ENCODE results near the gene ACOXL.

Gene ACOXL

GRCh38 chr2:110980339-110981062, 248.1 kb downstream of the ACOXL start:
- DNase-seq: no peak

- no peak for DNase-seq
These were observed 250.8 kb downstream of the ACOXL start for GRCh38 chr2:110983133-110983532.

DNA sequence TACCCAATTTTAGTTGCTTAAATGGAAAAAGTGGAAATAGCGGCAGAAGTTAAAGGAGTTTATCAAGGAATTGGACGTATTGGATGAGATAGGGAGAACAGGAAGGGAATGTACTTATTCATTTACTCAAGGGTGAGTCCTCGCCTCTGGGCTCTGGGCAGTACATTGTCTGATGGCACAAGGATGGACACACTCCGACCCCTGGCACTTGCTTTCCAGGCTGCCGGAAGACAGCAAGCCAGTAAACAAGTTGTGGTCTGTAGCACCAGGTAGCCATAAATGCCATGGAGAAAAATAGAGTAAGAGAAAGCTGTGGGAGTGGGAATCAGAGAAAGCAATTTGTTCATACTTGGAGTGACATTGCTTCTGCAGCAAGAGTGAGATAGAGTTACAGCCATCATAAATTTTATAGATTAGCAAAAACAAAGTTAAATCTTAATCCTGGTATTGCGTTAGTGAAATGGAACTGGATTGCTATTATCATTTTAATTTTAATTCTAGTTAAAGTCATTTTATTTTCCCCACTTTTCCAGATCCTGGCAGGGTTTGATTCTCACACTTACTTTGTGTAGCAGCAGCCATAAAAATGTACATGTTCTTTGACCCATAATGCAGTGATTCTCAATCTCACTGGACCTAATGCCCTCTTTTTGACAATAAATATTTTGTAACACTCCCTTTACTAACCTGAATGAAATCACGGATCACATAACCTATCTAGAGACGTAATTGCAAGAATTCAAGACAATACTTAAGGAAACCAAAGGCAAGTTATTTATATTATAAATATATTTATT, 252.5 kb downstream of the ACOXL start:
- no peak for DNase-seq

DNA sequence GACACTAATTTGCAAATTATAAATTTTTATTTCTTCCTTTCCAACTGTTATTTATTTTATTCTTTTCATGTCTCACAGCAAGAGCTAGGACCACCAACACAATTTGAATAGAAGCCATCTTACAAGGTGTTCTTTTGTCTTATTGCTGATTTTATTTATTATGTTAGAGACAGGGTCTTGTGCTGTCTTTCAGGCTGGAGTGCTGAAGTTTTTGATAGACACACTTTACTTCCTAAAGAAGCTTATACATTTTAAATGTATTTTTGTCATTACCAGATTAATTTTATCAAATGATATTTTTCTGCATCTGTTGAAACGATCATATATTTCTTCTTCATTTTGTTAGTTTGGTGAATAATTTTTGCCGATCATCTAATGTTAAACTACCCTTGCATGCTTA, 258.1 kb downstream of the ACOXL start:
- no peak for DNase-seq

DNA sequence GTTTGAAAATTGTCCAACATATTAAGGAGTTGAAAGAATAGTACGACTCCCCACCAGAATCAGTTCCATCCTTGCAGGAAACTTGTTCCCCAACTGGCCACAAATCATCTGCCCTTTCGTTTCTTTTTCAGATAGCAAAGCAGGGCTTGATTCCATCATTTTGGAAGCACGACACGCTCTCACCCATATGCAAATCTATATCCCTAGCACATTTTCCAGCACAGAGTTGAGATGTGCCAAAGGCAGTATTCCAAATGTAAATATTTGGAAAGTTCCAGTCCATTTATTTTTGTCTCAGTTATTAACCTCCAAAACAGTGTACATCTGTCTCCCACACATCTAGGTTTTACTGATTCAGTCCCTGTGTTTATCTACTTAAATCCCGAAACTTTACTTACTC, 259.5 kb downstream of the ACOXL start:
- no peak for DNase-seq

DNA sequence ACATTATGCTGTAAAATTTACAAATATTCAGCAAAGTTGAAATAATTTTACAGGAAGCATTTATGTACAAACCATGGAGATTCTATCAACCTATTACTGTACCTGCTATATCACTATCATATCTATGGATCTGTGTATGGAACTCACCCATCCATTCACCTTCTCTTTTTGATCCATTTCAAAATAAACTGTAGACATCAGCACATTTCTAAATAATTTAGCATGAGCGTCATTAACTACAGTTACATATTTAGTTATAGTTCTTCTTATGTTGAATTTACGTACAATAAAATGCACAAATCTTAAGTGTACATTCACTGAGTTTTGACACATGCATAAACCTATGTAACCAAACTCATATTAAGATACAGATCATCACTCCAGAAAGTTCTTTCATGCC, 260.5 kb downstream of the ACOXL start:
- DNase-seq: no peak

GRCh38 chr2:110993557-110994231, 261.3 kb downstream of the ACOXL start:
- DNase-seq: no peak

DNA sequence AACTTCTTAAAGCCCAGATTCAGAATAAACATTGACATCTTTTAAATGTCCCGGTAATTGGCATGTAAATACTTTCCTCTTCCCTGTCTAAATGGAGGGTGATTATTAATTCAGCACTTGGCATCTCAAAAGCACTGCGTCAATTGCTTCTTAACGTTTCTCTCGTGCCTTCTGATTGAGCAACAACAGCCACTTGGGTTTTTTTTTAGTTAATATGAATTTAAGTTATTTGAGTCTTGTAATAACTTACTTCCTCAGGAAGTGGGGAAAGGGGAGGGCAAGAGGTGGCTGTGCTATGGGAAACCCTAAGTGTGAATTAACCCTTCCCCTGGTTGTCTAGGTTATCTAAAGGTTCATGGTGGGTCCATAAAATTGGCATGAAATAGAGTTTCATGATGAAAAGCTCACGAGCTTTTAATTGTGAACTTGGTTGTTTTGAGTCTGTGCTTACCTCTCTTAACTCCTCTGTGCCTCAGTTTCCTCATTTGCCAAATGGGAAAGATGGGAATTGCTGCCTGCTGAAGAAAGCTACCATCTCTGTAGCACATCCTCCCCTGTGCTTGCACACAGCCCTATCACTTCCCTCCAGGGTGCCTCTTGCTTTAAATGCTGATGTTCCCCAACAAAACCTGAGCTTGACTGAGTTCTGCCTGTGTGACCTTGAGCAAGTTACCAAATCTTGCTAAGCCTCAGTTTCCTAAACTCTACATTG, 262.0 kb downstream of the ACOXL start:
- DNase-seq: no peak

GRCh38 chr2:110995911-110996310, 263.5 kb downstream of the ACOXL start:
- no peak for DNase-seq

DNA sequence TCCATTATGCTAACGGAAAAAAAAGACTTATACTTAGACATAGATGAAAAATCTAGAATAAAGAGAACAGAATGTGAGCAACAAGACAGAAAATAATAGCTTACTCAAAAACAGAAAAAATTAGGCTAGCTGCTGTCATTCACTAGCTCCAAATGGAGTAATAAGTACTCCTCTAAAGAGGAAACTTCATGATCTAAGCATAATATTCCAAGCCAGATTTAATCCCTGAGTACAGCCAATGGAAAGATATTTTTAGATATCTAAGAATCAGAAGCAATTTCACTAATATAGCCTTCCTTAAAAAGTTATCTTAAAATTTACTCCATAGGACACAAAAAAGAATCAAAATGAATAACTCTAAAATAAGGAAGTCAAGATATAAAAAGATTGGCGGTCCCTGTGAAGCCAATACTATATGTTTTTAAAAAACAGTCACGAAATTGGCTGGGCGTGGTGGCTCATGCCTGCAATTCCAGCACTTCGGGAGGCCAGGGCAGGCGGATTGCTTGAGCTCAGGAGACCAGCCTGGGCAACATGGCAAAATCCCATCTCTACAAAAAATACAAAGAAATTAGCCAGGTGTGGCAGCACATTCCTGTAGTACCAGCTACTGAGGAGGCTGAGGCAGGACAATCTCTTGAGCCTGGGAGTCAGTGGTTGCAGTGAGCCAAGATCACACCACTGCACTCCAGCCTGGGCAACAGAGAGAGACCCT, 265.1 kb downstream of the ACOXL start:
- no peak for DNase-seq

DNA sequence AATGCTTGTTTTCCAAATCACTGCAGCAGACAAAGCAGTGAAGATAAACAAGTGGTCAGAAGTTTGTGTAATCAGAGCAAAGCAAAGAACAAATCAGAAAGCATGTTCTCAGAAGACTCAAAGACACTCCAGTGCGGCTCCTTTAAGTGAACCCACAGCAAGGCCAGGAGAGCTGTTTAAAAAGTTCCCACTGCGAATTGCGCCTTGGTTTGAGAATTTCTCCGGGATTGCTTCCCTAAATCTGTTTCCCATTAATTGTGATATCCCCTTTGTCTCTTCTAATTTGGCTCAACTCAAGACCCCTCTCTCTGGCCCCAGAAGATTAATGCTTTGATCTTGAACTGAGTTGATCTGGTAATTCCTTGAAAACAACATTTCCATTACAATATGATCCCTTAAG, 265.9 kb downstream of the ACOXL start:
- no peak for DNase-seq

- DNase-seq: no peak
These were observed 267.3 kb downstream of the ACOXL start for GRCh38 chr2:110999626-111000025.

- no peak for DNase-seq
These were observed 272.9 kb downstream of the ACOXL start for GRCh38 chr2:111005307-111005706.

- no peak for DNase-seq
These were observed 273.4 kb downstream of the ACOXL start for GRCh38 chr2:111005821-111006220.

- DNase-seq: no peak
These were observed 275.6 kb downstream of the ACOXL start for GRCh38 chr2:111007757-111008688.

GRCh38 chr2:111011218-111011617, 278.8 kb downstream of the ACOXL start:
- DNase-seq: no peak

DNA sequence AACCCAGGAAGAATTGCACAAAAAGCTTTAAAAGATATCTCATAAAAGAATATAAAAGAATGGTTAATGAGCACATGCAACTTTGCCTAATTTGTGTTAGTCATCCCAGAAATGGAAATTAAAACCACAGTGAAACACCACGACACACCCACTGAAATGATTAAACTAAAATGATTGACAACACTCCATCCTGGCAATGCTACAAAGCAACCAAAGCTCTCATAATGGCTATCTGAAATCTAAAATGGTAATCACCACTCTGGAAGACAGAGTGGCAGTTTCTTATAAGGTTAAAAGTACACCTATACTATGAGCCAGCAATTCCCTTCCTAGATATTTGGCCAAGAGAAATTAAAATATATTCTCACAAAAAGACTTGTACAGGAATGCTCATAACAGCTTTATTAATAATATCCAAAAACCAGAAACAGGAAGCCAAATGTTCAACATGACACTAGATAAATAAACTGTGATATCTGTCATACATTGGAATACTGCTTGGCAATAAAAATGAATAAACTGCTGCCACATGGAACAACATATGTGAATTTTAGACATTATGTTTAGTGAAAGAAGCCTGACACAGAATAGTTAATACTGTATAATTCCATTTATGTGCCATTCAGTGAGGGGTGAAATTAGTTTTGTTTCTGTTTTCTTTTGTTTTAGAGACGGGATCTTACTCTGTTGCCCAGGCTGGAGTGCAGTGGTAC, 283.1 kb downstream of the ACOXL start:
- no peak for DNase-seq

DNA sequence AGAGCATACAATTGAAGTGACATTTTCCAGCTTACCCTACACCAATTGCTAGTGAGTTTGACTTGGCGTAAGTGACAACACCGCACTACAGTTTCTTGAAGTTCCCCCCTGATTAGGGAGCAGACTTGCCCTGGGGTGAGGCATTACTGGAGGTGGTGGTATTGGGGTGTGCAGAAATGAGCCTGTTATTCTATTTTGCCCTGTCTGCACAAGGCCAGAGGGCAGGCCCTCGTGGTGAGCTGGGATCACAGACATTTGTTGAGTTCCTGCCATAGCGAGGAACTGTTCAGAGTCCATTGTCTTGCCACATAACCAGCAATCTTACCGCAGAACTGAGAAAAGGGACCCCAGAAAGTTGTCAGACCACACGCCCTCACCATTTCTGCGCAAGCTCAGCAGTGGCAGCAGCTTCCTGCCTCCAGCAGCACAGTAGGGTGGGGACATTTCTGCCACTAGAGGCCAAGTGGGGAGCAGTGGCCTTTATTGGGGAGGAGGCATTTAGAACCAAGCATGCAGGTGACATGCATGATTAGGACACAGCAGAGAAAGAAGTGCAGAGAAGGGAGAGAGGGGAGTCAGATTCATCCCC, 284.8 kb downstream of the ACOXL start:
- DNase-seq: no peak

DNA sequence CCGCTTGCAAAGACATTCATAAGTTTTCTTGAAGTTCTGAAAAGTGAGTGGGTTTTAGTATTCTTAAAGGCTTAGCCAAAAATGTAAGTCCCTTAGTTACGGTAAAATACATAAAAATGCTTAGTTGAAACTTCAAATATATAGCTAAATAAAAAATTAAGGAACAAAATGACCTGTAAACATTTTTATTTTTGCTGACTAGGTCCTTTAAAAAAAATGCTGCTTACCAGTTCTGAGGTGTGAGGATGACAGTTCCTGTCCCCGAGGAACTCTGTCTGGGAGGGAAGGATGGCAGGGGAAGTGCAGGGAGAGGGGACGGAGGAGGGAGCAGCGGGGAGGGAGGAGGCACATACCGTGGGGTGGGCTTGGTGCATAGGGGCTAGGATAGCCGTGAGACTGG, 285.5 kb downstream of the ACOXL start:
- DNase-seq: no peak

DNA sequence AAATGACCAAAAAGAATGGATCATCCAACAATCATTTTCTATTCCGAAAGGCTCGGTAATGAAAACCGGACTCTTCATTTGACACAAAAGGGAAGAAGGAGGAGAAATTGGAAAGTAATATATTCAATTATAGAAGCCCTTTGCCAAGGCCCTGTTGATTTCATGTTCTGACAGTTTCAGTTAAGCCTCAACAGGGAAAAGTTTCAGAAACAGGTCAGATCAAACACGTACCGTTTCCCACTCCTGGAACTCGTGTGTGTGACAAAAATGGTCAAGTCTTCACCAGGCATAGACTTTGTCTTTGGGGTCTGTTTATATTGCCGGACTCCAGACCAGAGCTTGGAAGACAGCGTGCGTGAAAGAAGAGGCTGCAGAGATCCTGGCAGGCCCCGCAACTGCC, 287.0 kb downstream of the ACOXL start:
- DNase-seq: no peak
